ENCODE measurements around the gene BOD1.

Gene BOD1

GRCh38 chr5:173614591-173614990, 1.9 kb downstream of the BOD1 start:
- TF ChIP-seq YY1 (IDR thresholded peaks at IDR 0.05; ENCODE audit: insufficient read depth, insufficient read length) (no peak), ZNF274 (IDR thresholded peaks at IDR 0.05; ENCODE audit: low read depth, low read length) (no peak), SUZ12 (IDR thresholded peaks at IDR 0.05; ENCODE audit: extremely low read depth, insufficient read depth, insufficient read length) (no peak)
- peaks cover 2% of the 10 kb centered on the region for H3K4me1 ChIP-seq (ENCODE audit: insufficient read depth, insufficient read length)
- no peak overlapping the region for H3K9ac ChIP-seq (ENCODE audit: insufficient read length, low read depth)
- no peaks in the 10 kb centered on the region for H3K9me3 ChIP-seq (ENCODE audit: insufficient read depth, low read length)
- DNase-seq (ENCODE audit: low read depth, low spot score), result no peak
- no peaks in the 10 kb centered on the region for H3K27me3 ChIP-seq (ENCODE audit: insufficient read depth, insufficient read length)
- peaks cover 49% of the 10 kb centered on the region for H3K36me3 ChIP-seq (ENCODE audit: insufficient read depth, insufficient read length, low read length)
- peak overlapping the region; percentile 9 for H3K4me3 ChIP-seq (ENCODE audit: insufficient read length, low read depth)

- Histone ChIP-seq H3K9ac (ENCODE audit: insufficient read length, low read depth) (no peak overlapping the region), H3K4me3 (ENCODE audit: insufficient read length, low read depth) (no peak overlapping the region)
These were observed 2.9 kb downstream of the BOD1 start for GRCh38 chr5:173613433-173614159.

GRCh38 chr5:173612948-173613347, 3.5 kb downstream of the BOD1 start:
- no peak for TF ChIP-seq SUZ12 (IDR thresholded peaks at IDR 0.05; ENCODE audit: extremely low read depth, insufficient read depth, insufficient read length)
- TF ChIP-seq ZNF274 (IDR thresholded peaks at IDR 0.05; ENCODE audit: low read depth, low read length), result no peak
- no peak for TF ChIP-seq YY1 (IDR thresholded peaks at IDR 0.05; ENCODE audit: insufficient read depth, insufficient read length)
- DNase-seq (ENCODE audit: low read depth, low spot score), result no peak

More at GRCh38 chr5:173613433-173614159, 2.9 kb downstream of the BOD1 start:
- no peaks in the 10 kb centered on the region for H3K9me3 ChIP-seq (ENCODE audit: insufficient read depth, low read length)
- DNase-seq (ENCODE audit: low read depth, low spot score), result no peak
- TF ChIP-seq ZNF274 (IDR thresholded peaks at IDR 0.05; ENCODE audit: low read depth, low read length) (no peak), SUZ12 (IDR thresholded peaks at IDR 0.05; ENCODE audit: extremely low read depth, insufficient read depth, insufficient read length) (no peak), YY1 (IDR thresholded peaks at IDR 0.05; ENCODE audit: insufficient read depth, insufficient read length) (no peak)
- H3K4me1 ChIP-seq (ENCODE audit: insufficient read depth, insufficient read length), result peaks cover 2% of the 10 kb centered on the region
- H3K27me3 ChIP-seq (ENCODE audit: insufficient read depth, insufficient read length), result no peaks in the 10 kb centered on the region
- peaks cover 58% of the 10 kb centered on the region for H3K36me3 ChIP-seq (ENCODE audit: insufficient read depth, insufficient read length, low read length)

GRCh38 chr5:173611706-173612105, 4.7 kb downstream of the BOD1 start:
- peaks cover 77% of the 10 kb centered on the region for H3K36me3 ChIP-seq (ENCODE audit: insufficient read depth, insufficient read length, low read length)
- no peaks in the 10 kb centered on the region for H3K9me3 ChIP-seq (ENCODE audit: insufficient read depth, low read length)
- no peak for DNase-seq (ENCODE audit: low read depth, low spot score)
- no peak for TF ChIP-seq ZNF274 (IDR thresholded peaks at IDR 0.05; ENCODE audit: low read depth, low read length)
- TF ChIP-seq SUZ12 (IDR thresholded peaks at IDR 0.05; ENCODE audit: extremely low read depth, insufficient read depth, insufficient read length), result no peak
- TF ChIP-seq YY1 (IDR thresholded peaks at IDR 0.05; ENCODE audit: insufficient read depth, insufficient read length), result no peak
- no peaks in the 10 kb centered on the region for H3K27me3 ChIP-seq (ENCODE audit: insufficient read depth, insufficient read length)
- no peak overlapping the region for H3K9ac ChIP-seq (ENCODE audit: insufficient read length, low read depth)
- peaks cover 2% of the 10 kb centered on the region for H3K4me1 ChIP-seq (ENCODE audit: insufficient read depth, insufficient read length)
- no peak overlapping the region for H3K4me3 ChIP-seq (ENCODE audit: insufficient read length, low read depth)

More at GRCh38 chr5:173612948-173613347, 3.5 kb downstream of the BOD1 start:
- Histone ChIP-seq H3K36me3 (ENCODE audit: insufficient read depth, insufficient read length, low read length) (peaks cover 65% of the 10 kb centered on the region), H3K27me3 (ENCODE audit: insufficient read depth, insufficient read length) (no peaks in the 10 kb centered on the region), H3K4me1 (ENCODE audit: insufficient read depth, insufficient read length) (peaks cover 2% of the 10 kb centered on the region), H3K4me3 (ENCODE audit: insufficient read length, low read depth) (no peak overlapping the region), H3K9ac (ENCODE audit: insufficient read length, low read depth) (no peak overlapping the region), H3K9me3 (ENCODE audit: insufficient read depth, low read length) (no peaks in the 10 kb centered on the region)

GRCh38 chr5:173604141-173604540, 12.3 kb downstream of the BOD1 start:
- no peak for DNase-seq (ENCODE audit: low read depth, low spot score)
- H3K36me3 ChIP-seq (ENCODE audit: insufficient read depth, insufficient read length, low read length), result peaks cover 51% of the 10 kb centered on the region

GRCh38 chr5:173602423-173602822, 14.0 kb downstream of the BOD1 start:
- no peaks in the 10 kb centered on the region for H3K9me3 ChIP-seq (ENCODE audit: insufficient read depth, low read length)
- H3K36me3 ChIP-seq (ENCODE audit: insufficient read depth, insufficient read length, low read length), result peaks cover 34% of the 10 kb centered on the region
- no peak overlapping the region for H3K9ac ChIP-seq (ENCODE audit: insufficient read length, low read depth)
- H3K4me3 ChIP-seq (ENCODE audit: insufficient read length, low read depth), result no peak overlapping the region
- no peak for DNase-seq (ENCODE audit: low read depth, low spot score)
- H3K27me3 ChIP-seq (ENCODE audit: insufficient read depth, insufficient read length), result no peaks in the 10 kb centered on the region
- no peaks in the 10 kb centered on the region for H3K4me1 ChIP-seq (ENCODE audit: insufficient read depth, insufficient read length)
- TF ChIP-seq SUZ12 (IDR thresholded peaks at IDR 0.05; ENCODE audit: extremely low read depth, insufficient read depth, insufficient read length) (no peak), ZNF274 (IDR thresholded peaks at IDR 0.05; ENCODE audit: low read depth, low read length) (no peak), YY1 (IDR thresholded peaks at IDR 0.05; ENCODE audit: insufficient read depth, insufficient read length) (no peak)

More at GRCh38 chr5:173604141-173604540, 12.3 kb downstream of the BOD1 start:
- H3K4me1 ChIP-seq (ENCODE audit: insufficient read depth, insufficient read length), result no peaks in the 10 kb centered on the region
- no peak overlapping the region for H3K9ac ChIP-seq (ENCODE audit: insufficient read length, low read depth)
- TF ChIP-seq ZNF274 (IDR thresholded peaks at IDR 0.05; ENCODE audit: low read depth, low read length) (no peak), YY1 (IDR thresholded peaks at IDR 0.05; ENCODE audit: insufficient read depth, insufficient read length) (no peak), SUZ12 (IDR thresholded peaks at IDR 0.05; ENCODE audit: extremely low read depth, insufficient read depth, insufficient read length) (no peak)
- H3K9me3 ChIP-seq (ENCODE audit: insufficient read depth, low read length), result no peaks in the 10 kb centered on the region
- no peaks in the 10 kb centered on the region for H3K27me3 ChIP-seq (ENCODE audit: insufficient read depth, insufficient read length)
- no peak overlapping the region for H3K4me3 ChIP-seq (ENCODE audit: insufficient read length, low read depth)

- peaks cover 3% of the 10 kb centered on the region for H3K36me3 ChIP-seq (ENCODE audit: insufficient read depth, insufficient read length, low read length)
- H3K9ac ChIP-seq (ENCODE audit: insufficient read length, low read depth), result no peak overlapping the region
- TF ChIP-seq SUZ12 (IDR thresholded peaks at IDR 0.05; ENCODE audit: extremely low read depth, insufficient read depth, insufficient read length) (no peak), ZNF274 (IDR thresholded peaks at IDR 0.05; ENCODE audit: low read depth, low read length) (no peak), YY1 (IDR thresholded peaks at IDR 0.05; ENCODE audit: insufficient read depth, insufficient read length) (no peak)
- H3K9me3 ChIP-seq (ENCODE audit: insufficient read depth, low read length), result peaks cover 6% of the 10 kb centered on the region; the same call in 1 of the 2 replicates
- no peaks in the 10 kb centered on the region for H3K4me1 ChIP-seq (ENCODE audit: insufficient read depth, insufficient read length)
- H3K4me3 ChIP-seq (ENCODE audit: insufficient read length, low read depth), result no peak overlapping the region
- no peaks in the 10 kb centered on the region for H3K27me3 ChIP-seq (ENCODE audit: insufficient read depth, insufficient read length)
- DNase-seq (ENCODE audit: low read depth, low spot score), result no peak
These were observed 17.8 kb downstream of the BOD1 start for GRCh38 chr5:173598686-173599085.
